HPDE6-E6E7 (cell line): ENCODE results near the gene LRP1B.

Experiments
- DNase-seq: peaks from one replicate; pipeline ENCODE4 v3.0.0; 2011; ENCODE audit warnings: missing footprints; ENCODE audit errors: extremely low spot score

Gene LRP1B

DNA sequence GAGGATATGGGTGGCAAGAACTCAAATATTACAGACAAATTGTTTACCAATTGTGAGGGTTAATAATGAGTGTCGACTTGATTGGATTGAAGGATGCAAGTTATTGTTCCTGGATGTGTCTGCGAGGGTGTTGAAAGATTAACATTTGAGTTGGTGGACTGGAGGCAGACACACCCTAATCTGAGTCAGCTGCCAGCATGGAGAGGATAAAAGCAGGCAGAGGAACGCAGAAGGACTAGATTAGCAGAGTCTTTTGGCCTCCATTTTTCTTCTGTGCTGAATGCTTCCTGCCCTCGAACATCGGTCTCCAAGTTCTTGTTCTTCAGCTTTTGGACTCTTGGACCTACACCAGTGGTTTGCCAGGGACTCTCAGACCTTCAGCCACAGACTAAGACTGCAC is 1503.7 kb downstream of the LRP1B start:
- DNase-seq: no peak

DNA sequence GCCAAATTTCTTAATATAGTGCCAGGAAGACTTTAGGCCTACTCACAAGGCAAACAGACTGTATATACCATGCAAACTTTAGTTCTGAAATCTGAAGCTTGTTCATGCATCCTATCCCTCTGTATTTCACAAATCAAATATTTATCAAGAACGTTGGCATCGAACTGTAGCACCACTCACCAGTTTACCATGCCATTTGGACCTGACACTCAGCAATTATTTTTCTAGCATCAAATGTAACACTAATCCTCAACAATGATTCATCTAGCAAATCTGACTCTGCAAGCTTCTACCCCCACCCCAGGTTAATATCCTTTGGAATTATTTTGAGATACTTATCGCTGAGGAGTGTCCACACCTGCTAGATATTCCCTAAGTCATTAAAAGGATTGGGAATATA is 1506.6 kb downstream of the LRP1B start:
- DNase-seq: no peak

DNA sequence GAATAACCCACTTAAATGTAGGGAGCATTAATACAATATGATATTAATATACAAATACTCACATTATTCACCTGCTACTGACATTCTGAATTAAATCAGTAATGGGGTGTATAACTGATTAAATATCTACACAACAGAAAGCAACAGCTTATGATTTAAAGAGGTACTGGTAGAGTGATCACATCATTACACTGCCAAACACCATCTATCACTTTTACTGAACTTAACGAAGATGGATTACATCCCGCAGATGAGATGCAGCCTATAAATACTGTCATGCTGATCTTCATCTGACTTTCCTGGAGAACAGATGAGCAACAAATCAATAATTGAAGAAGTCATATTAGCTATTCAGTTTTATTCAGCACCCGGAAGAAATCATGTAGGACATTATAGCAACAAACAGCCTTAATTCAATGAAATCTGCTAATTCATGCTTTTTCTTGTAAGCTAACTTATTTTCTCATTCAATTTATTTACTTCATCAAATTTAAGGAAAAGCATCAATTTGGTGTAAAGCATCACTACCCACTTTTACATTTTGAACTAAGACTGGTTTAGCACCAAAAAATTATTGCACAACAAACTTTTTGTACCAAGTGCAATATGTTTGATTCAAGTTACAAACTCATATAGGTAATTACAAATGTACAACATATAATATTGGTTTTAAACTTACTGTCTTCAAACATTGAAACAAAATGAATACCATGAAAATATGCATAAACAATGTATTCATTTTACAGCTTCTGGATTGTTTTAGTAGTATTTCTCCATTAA is 1509.0 kb downstream of the LRP1B start:
- no peak for DNase-seq

DNA sequence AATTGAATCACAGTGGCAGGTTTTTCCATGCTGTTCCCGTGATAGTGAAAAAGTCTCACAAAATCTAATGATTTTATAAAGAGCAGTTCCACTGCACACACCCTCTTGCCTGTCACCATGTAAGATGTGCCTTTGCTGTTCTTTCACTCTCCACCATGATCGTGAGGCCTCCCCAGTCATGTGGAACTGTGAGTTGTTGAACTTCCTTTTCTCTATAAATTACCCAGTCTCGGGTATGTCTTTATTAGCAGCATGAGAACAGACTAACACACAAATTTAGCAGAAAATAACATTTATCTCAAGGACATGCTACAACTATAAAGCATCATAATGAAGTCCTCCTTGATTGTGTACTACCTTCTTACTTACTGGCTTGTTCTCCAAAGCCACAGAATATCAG is 1526.0 kb downstream of the LRP1B start:
- DNase-seq: no peak

DNA sequence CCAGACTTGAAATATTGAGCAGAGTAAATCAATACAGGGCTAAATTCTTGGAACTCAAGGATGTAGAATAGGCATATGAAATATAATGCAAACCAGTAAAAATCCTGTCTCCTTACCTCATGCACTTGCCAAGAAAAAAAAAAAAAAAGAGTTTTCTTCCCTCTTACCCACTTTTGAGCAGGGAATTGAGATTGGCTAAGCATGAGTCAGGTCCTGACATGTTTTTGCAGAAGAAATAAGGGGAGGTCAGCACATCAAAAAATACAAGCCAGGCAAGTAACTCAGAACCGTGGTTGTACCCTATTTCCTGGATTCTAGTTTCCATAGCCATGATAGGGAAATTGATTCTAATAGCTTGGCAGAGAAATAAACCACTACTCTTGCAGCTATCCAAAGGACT is 1526.7 kb downstream of the LRP1B start:
- DNase-seq: peak; percentile 1

DNA sequence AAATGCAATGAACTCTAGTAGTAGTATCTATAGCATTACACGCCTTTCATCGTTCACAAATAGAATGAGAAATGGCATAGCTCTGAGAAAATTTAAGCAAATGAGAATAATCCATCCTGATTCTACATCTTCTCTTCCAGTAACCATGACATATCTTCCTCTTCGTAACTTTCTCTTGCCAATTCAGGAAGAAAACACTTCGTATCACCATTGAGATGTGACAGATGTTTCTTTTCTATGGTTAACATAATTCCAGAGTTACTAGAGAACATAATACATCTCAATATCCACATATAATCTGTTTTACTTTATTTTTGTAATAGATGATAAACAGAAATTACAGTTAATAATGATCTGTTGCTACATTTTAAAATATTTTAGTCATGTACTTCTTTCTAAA is 1527.4 kb downstream of the LRP1B start:
- no peak for DNase-seq

DNA sequence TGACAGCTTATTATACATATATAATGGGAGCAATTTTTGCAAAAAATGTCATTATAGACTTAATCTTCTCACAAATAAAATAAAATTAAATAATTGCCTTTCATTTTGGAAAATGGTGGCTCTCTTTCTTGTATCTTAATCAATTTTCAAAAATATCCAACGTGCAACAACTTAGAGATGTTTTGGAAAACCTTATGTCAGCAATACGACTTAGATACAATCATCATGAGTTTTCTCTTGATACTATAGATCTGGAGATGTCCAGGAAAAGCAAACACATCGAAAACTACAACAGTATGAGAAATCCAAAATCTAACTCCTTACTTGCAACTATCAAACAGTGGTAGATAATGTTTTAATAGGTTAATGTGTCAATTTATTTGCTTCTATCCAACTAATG is 1529.0 kb downstream of the LRP1B start:
- no peak for DNase-seq

DNA sequence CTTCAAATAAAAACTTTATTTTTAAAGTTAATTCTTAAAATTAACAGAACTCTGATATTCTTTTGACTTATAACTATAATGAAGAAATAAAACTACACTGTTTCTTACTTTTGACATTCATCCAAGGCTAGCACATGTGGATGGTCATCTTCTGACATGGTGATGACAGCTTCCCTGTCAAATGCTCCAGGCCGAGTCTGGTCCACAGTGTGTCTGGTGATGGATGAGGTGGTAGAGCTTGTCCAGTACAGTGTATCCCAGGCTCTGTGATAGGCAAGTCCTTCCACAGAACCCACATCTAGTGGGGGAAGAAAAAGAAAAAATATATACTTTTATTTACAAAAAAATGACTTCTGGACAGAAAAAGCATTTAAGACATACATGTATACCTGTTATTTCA is 1529.5 kb downstream of the LRP1B start:
- no peak for DNase-seq

DNA sequence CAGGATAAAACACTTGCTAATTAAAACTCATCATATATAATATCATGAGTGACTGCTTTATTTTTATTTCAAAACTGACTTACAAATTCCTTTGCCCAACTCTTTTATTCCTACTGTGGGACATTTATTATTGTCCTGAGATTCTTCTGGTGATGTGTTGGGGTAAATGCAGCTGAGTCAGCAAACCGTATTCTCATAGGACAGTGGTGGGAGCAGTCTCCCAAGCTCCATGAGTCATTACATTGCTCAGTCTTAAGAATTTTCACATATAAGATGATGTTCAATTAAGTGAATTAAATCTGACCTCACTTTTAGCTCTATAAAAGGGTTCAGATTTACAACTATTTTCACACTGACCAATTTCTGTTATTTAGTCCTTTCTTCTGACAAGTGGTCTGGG is 1530.7 kb downstream of the LRP1B start:
- peak; percentile 2 for DNase-seq

DNA sequence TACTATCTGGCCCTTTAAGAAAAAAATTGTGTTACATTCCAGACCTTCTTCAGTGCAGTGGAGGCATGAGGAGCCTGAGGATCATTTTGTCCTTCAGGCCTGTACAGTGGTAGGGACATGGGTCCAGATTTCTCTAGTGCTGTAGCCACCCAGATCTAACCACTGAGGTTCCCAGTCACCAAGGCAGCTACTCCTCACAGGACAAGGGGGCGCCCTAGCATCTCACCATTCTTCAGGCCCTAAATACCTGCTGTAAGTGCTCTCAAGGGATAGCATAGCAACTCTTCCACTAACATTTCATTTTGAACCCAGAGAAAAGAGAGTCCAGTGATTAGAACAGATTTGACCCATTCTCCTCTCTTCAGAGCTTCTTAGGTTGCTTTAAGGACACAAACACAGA is 1533.0 kb downstream of the LRP1B start:
- DNase-seq: no peak

DNA sequence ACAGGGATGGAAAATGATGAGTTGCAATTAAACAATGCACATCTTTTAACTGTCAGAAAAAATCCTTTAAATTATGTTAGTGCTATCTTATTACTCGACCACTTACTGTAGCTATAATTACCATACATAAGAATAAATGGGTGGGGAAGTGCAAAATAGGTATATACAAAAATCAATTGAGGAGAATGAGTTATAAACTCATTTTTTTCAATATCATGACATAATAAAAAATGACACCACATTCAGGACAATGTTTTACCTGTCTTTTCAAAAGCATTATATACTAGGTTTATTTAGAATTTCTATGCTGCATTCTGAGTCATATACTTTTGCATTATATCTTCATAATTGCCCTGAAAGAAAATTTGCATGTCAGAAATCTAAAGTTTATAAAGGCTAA is 1533.6 kb downstream of the LRP1B start:
- no peak for DNase-seq

DNA sequence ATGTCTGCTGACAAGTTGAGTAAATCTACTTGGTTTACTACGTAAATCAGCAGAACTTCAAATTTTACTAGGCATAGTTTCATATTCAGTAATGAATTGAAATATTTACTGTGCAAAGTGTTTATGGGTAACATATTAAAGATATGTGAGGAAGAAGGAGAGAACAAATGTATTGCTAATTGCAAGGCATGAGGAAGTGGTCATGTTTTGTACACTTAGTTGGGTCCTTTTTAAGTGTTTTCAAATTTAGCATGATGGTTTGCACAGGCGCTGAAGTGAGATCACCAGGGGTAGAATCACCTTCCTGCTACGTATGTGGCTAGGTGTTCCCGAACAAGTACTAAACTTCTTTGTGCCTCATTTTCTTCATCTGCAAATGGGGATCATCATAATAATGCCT is 1534.4 kb downstream of the LRP1B start:
- no peak for DNase-seq

DNA sequence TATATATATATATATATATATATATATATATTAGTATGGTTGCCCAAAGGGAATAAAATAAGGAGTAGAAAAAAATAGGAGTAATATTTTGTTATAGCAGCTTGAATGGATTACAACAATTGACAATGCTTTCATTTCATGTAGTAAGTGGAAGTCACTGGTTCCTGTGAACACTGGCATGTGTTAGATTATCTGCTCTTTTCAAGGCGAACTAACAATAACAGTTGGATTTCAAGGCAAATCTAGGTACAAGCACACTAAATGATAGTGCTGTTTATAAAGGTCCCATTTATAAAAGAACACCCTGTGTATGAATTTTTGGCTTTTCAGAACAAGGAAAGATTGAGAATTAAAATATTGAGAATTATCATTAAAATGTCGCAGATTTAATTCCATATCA is 1535.7 kb downstream of the LRP1B start:
- no peak for DNase-seq

DNA sequence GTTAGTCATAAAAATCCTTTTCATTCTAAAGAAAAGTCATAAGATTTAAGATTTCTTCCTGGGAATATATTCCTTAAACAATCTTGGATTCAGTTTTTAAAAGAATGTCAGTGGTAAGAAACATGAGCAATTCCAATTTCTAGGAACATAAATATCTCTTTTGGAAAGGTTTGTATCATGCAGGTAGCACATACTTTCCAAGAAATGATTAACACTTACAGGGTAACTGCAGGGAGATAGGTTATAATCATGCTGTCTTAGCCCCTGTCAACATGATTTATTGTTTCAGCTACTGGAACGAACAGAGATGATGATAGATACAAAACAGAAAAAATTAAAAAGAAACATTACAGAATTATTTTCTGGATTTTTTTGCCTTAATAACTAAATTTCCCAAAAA is 1537.7 kb downstream of the LRP1B start:
- no peak for DNase-seq

DNA sequence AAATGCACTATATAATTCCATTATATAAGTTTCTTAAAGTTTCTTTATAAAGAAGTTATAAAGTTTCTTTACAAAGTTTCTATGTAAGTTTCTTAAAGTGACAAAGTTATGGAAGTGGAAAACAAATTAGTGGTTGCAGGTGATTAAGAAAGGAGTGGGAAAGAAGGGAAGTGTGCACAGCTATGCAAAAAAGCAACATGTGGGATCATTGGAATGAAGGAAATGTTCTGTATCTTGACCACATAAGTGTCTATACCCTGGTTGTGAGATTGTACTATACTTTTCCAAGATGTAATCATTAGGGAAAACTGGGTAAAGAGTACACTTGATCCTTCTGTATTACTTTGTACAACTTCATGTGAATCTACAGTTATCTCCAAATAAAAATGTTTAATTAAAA is 1541.1 kb downstream of the LRP1B start:
- no peak for DNase-seq

DNA sequence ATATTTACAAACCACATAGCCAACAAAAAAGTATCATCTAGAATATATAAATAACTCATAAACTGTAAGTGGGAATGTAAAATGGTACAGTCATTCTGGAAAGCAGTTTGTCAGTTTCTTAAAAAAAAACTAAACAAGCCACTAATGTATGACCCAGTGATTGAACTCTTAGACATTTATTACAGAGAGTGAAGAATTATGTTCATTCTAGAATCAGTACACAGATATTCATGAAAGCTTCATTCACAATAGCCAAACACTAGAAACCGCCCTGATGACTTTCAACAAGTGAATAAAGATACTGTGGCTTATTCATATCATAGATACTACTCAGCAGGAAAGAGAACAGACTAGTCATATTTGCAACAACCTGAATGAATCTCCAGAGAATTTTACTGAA is 1541.5 kb downstream of the LRP1B start:
- DNase-seq: no peak

DNA sequence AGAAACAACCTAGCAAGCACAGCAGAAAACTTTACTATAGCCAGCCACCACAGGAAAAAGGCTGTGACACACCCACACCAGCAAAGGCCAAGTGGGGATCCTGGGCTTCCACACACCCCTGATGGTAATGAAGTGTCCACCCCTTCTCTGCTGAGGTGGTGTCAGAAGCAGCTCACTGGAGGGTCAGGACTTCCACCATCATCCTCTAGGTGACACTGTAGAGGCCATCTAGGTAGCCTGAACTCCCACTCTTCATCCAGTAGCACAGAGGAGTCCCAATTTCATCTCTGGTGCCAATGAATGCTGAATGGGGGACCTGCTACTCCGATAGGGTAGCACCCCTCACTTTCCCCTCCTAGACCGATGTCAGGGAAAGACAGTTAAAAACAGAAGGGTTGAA is 1544.4 kb downstream of the LRP1B start:
- DNase-seq: peak; percentile 23

DNA sequence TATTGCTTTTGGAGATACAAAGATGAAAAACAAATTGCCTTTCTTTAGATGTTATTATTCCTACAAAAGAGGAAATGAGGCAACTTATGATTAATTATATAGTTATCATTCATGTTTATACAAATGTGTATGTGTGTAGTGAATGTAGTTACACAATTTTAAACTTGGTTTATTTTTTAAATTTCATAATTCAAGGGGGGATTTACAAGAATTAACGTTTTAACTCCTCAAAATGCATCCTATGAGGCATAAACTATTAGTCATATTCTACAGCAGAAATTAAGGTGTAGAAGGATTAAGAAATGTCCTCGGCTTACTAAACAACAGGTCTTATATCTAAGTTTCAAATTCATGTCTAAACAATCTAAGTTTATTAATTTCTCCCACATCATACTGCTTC is 1545.8 kb downstream of the LRP1B start:
- no peak for DNase-seq

DNA sequence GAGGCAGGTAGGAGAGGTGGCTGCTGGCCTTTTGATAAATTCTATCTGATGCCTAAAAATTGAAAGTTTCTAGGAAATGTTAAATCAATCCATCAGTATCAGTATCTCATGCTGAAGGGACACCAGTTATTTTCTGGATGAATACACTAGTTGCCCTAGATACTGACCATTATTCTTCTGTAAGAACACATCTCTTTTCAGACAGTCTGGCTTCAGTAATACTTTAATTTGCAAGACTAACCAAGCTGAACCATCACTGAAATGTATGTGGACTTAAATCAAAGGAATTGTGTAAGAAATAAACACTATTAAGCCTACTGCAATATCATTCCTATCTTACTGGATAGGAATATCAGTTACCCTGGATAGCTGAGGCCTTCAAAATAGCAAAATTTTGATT is 1546.3 kb downstream of the LRP1B start:
- DNase-seq: no peak

DNA sequence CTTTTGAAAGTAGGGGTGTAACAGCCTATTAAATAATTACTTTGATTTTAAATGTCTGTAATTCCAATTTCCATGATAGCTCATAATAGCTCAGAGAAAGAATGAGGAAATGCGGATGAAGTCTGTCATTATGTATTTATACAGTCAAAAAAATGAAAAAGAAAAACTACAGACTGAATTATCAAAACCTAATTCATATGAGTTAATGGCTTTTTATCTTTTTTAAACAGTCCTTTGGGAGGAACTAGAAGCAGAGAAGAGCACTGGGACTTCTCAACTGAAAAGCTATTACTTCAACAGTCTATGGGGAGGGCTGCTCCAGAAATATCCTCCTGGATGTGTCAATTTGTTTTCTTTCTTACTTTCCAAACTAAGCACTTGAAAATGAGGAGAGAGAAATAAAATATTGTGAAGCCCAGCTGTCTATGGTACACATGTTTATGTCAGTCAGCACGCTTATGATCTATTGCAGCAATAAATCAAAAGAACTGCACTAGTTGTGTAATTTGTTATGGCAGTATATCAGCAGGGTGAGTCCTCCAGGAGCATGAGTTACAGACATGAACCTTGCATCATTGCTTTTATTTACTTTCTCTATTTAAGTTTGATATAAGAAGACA is 1550.2 kb downstream of the LRP1B start:
- DNase-seq: no peak

DNA sequence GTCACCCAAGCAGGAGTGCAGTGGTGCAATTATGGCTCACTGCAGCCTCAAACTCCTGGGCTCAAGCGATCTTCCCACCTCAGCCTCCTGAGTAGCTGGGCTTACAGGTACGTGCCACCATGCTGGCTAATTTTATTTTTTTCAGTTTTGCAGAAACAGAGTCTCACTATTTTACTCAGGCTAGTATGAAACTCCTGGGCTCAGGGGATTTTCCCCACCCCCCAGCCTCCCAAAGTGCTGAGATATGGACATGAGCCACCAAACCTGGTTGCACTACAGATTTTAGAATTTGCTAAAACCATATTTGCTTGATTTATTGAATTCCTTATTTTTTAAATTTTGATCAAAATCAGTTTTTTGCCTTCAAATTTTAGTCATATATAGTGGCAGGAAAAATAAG is 1553.4 kb downstream of the LRP1B start:
- DNase-seq: no peak

DNA sequence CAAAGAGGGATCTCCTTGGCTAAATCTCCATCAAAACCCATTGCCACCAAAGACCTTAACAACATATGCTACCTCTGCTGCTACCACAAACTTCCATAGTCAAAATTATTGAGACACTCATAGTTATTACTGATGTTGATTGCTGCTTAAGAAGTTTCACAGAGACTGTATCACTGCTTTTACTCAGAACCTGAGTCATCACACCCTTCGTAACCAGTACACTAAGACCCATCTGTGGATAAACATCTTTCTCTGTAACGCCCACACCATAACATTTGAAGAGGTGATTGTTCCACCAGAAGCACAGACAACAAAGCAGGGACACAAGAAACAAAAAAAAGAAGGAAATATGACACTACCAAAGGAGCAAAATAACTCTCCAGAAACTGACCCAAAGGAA is 1563.1 kb downstream of the LRP1B start:
- DNase-seq: no peak

DNA sequence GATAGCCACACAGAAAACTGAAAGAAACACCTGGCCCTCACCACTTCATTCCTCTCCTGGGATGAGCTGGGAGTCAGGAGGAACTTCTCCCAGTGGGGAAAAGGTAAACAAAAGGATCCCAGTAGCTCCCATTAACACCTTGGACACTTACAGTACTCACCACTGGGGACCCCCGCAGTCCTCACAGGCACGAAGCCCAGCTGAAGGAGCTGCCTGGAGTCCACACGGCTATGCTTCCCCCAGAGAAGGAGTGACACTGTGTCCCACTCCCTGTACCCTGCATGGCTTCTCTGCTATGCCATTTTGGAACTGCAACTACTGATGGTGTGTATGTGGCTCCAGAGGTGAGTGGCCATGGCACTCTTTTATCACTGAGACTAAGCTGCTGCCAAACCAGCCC is 1565.1 kb downstream of the LRP1B start:
- no peak for DNase-seq

DNA sequence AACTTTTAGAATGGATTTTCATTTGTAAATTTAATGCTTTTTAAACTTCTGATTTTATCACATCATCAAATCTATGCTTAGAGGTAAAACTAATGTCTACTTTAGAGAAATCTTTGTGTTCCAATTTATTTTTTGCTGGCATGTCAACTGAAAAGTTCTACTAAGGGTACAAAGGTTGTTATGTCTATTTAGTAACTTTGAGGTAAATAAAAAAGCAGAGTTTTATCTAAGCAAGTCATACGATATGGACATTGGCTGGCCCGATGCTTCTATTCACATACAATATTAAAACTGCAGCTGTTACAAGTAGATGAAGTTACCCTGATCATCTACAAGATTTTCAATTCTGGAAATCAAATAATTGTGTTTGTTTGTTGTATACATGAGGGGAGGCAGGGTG is 1575.1 kb downstream of the LRP1B start:
- DNase-seq: no peak
